NCI-H82 treated with DMSO at 0.1 percent for 48 hours (cell line): Measurements from ENCODE around the gene GHITM.
A peak's percentile ranks its signal among the peaks of the same experiment; 100 is the strongest.
"Not testable (repeated sequence)": the region's sequence is repeated elsewhere in the genome, so short reads cannot be mapped to it uniquely, and the experiment has no call there.

Experiments
- DNase-seq: peaks from one replicate; lab custom pipeline; 2025; ENCODE audit not compliant: unreplicated experiment; lab: John Stamatoyannopoulos, UW

The GHITM gene

DNA sequence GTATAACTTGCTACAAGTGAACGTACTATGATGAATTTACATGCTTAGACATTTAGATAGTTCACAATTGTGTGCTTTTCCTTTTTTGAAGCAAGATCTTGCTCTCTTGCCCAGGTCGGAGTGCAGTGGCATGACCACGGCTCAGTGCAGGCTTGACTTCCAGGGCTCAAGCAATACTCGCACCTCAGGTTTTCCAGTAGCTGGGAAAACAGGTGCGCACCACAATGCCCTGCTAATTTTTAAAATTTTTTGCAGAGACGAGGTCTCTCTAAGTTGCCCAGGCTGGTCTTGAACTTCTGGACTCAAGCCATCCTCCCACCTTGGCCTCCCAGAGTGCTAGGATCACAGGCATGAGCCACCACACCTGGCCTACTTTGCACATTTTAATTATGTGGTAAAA is 36.1 kb downstream of the GHITM start:
- DNase-seq = no peak

DNA sequence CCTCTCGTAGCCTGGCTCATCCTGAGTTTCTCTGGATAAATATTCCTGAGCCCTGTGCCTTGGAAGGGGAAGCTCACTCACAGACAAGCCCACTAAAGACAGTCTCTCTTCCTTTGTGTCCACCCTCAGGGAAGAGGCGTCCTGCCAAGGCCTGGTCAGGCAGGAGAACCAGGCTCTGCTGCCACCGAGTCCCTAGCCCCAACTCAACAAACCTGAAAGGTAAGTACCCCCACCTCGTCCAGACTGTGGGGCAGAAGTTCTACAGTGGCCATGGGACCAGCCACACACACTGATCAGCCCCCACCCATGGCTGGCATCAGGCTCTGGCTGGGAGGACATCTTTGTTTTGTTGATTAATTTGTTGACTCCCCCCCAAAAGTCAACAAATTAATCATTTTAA is 37.0 kb downstream of the GHITM start:
- no peak for DNase-seq

DNA sequence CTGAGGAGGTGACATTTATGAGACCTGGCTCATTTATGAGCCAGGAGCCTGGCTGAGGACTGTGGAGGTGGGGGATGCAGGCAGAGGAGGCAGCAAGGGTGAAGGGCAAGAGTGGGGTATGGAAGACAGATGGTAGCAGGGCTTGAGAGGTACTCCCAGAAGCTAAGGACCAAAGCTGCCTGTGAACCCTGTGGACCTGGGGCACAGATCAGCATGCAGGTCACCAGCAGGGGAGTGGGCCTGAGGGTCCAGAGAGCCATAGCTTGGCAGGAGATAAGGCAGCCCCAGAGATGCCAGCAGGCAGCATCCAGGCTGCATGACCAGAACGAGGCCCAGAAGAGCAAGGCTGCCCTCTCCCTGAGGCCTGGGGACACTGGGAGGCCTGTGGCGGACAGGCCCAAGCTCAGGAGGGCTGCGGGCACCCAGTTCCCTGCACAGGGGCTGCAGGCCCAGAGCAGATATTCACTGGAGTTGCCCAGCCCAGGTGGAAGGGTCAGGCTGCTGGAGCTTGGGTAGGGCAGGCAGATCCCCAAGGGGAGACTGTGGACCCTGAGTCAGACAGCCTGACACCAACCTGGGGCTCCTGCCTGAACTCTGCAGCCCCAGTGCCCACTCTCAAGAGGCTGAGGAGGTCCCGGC is 37.6 kb downstream of the GHITM start:
- no peak for DNase-seq

DNA sequence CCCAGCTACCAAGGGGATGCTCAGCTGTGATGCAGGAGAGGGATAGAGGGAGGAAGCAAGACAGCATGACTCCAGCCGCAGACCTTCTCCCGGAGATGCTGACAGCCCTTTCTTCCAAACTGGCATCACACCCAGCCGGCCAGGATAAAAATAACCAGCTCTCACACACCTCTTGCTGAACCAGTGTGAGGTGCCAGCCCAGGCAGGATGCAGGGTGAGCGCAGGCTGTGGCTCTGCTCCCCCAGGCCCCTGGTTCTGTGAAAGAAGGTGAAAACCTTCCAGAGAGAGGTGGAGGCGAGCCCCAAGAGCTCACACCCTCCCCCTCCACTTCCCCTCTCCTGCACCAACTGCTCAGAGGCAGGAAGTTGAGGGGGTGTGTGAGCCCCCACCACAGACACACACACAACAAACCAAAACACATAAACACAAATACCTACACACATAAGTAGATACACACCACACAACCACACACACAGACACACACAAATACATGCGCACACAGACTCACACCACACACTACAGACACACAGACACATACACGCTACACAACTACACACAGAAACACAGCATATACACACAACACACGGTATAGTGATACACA is 38.3 kb downstream of the GHITM start:
- DNase-seq = no peak

DNA sequence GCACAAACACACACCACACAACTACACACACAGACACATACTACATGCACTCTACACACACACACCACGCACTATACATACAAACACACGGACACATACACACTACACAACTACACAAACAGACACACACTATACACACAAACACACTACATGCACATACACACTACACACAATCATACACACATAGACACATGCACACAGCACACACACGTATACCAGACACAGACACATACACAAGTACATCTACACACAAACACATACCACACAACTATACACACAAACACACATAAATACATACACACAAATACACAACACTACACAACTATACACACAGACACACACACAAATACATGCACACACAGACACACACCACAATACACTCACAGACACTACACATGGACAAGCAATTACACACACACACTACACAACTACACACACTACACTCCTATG is 38.9 kb downstream of the GHITM start:
- no peak for DNase-seq

DNA sequence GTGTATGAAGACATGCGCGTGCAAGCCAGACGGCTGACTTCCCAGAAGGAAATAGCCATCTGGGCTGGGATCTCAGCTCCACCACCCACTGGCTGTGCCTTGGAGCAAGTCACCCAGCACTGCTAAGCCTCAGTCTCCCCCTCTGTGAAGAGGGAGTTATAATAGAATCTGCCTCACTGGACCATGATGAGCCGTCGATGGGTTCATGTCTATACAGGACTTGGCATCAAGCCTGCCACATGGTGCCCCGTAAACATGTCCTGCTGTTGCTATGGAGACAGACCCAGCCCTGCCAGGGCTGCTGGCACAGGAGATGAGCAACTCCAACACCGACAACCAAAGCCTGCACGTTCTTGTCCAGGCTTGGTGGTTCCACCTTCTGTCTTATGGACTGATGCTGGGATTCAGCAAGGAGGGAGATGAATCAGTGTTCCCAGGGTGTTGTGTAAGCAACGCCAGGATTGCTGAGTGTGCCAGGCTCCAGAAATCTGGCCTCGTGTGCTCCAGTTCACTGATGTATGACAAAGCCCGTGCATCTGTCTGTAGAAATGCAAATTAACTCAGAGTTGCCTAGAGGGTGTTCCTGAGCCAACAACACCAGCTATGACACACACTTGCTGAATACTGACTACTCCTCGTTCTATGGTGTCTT is 39.9 kb downstream of the GHITM start:
- DNase-seq = no peak

DNA sequence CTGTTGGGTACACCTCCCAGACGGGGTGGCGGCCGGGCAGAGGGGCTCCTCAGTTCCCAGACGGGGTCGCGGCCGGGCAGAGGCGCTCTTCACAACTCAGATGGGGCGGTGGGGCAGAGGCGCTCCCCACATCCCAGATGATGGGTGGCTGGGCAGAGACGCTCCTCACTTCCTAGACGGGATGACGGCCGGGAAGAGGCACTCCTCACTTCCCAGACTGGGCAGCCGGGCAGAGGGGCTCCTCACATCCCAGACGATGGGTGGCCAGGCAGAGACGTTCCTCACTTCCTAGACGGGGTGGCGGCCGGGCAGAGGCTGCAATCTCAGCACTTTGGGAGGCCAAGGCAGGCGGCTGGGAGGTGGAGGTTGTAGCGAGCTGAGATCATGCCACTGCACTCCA is 41.1 kb downstream of the GHITM start:
- DNase-seq = not testable (repeated sequence)

DNA sequence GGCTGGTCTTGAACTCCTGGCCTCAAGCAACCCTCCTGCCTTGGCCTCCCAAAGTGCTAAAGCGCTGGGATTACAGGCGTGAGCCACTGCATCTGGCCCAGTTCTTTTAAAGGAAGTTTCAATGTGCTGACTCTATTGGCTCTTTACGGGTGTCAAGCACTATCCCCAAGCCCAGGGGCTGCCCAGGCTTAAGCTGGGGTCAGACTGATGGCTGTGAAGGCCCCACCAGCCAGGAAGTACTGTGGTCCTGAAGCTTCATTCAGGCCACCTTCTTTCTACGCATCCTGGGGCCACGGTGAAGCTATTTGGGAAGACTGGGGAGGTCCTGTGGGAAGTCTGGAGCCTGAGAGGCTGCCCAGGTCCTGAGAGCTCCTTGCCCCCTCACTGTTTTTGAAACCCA is 42.3 kb downstream of the GHITM start:
- DNase-seq = no peak

DNA sequence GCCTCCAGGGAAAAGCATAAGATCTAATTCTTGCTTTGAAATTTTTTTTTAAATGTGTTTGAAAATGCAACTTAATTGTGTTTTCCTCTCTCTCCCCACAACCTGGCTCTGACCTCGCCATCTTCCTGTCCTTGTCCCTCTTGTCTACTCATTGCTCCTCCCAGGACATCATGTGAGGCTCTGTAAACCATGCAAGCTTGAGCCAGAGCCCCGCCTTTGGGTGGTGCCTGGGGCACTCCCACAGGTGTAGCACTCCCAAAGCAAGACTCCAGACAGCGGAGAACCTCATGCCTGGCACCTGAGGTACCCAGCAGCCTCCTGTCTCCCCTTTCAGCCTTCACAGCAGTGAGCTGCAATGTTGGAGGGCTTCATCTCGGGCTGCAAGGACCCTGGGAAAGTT is 45.2 kb downstream of the GHITM start:
- no peak for DNase-seq

DNA sequence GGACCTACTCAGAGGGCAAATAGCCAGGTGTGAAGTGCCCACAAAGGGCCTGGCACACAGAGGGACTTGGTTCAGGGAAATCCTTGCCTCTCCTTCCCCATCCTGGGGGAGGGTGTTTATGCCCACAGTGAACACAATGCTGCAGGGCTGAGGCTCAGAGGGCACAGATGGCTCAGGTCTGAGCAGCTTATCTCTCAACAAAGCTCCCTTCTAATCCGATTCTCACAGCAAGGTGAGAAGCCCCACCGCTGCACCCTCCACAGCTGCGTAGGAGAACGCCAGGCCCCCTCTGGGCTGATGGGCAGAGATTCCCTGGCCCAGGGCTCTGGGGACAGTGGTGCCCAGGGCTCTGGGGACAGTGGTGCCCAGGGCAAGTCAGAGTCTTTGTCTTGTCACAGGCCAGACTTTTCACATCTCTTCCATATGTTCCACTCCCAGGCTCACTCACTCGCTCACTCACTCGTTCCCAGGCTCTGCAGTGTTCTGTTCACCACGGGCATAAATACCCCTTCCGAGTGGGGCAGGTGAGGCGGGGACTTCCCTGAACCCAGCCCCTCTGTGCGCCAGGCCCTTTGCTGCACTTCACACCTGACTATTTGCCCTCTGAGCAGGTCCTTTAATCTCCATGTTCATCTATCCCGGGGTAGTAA is 46.3 kb downstream of the GHITM start:
- DNase-seq = peak; percentile 91

DNA sequence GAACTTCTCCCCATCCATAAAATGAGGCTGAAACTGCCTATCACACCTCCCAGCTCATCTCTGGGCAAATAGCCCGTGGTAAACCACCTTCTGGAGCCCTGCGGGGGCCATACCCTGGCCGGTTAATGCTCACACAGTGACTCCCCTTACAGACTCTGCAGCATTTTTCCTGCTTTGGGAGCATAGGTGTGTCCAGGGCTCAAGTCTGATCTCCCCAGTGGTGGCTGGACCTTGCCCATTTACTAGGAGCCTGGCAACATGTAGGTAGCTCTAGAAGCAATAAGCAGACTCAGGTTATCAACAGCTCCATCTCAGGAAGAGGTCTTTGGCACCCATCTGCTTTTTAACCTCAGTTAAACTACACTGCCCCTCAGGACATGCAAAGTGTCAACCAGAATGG is 49.5 kb downstream of the GHITM start:
- no peak for DNase-seq

DNA sequence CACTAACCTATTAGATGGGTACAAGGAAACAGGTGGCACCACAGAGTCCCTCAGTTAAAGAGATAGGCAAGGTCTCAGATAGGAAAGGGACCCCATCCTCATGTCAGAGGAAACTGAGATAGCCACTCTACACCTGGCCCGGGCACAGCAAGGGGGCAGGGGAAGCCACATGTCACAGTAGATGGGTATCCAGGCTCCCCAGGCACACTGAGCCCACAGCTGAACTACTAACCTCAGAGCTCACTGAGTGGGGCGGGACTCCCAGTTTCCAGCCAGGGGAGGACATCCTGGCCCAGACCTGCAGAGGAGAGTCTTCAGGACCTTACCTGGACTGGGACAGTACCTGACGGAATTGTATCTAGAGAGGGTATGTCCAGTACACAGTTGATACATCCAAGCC is 51.3 kb downstream of the GHITM start:
- DNase-seq = no peak

DNA sequence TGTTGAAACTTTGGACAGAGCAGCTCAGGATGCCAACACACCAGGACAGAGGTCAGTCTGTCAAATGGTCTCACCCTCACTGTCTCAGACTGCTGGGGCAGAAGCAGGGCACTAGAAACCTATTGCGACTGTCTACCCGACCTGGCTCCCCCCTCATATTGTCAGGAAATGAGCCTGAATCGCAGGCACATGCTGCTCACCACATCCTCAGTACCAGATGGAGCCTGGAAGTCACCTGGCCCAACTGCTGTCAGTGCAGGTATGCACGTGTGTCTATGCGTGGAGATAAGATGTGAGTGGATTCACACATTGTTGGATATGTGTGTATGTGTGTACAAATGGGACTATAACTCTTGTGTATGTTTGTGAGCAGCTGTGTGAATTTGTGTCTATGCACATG is 51.8 kb downstream of the GHITM start:
- no peak for DNase-seq

DNA sequence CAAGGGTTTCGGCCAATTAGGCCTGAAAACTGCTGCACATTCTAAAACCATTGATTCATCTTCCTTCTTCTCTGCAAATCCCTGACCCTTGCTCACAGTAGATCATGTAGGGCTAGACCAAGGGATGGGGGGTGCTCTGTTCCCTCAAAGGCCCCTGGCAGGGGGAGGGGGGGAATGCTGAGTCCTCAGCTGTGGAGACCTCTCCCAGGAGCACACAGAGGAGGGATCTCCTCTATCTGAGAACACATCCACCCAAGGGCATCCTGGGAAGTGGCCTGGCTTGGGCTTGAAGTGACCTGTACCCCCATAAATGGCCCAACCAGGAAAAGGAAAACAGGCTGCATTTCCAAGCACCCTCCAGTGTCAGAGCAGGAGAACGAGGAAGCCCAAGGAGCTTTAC is 54.0 kb downstream of the GHITM start:
- no peak for DNase-seq

DNA sequence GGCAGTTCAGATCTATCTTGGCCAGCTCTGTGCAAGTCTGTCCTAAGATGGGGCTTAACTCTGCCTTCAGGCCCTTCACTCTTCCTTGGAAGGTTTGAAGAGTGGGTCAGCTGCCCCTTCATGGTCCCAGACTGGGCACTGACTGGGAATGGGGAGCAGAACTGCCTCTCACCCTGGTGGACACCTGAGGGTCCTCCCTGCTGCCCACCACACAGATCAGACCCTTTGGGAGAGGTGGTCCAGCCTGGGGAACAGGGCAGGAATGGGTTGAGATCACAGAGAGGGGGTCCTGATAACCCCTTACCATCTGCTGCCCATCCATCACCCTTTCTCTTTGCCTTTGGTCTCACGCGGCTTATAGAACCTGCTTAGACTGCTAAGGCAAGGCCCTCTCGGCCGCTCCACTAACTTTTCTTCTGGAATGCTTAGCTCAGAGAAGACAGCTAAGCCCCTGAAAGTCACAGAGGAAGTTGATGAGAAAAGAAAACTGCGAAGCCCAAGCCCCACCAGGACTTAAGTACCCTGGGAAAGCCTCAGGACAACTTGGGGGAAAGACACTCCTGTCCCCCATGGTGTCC is 54.6 kb downstream of the GHITM start:
- no peak for DNase-seq

DNA sequence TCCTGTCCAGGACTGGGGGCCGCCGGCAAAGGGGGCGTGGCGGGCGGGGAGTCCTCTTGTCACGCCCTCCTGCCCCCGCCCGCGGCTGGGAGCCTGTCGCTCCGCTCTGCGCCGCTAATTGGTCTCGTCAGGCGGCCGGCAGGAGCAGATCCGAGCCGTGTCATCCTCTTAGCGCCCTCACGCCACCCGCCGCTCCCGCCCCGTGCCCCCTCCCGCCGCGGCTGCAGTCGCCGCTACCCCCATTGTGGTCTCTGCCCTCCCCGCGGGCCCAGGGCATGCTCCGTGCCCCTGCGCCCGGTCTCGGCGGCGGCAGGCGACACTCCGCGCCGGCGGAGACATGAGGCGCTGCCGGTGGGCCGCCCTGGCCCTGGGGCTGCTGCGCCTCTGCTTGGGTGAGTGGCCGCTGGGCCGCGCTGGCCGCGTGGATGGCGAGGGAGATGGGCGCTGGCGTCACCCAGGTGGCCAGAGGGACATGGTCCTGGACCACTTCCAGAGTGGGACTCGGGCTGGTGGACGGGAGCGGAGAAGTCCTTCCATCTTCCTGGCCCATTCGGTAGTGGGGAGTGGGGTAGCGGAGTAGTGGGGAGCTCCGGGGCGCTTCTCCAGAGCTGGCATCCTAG is 55.2 kb downstream of the GHITM start, which contains the start of gene CDHR1:
CDHR1 (plus strand) TSS at position 114 of the 620 bp plus-strand sequence; CDS start at position 338, 224 bp downstream.
- peak; percentile 25 for DNase-seq

DNA sequence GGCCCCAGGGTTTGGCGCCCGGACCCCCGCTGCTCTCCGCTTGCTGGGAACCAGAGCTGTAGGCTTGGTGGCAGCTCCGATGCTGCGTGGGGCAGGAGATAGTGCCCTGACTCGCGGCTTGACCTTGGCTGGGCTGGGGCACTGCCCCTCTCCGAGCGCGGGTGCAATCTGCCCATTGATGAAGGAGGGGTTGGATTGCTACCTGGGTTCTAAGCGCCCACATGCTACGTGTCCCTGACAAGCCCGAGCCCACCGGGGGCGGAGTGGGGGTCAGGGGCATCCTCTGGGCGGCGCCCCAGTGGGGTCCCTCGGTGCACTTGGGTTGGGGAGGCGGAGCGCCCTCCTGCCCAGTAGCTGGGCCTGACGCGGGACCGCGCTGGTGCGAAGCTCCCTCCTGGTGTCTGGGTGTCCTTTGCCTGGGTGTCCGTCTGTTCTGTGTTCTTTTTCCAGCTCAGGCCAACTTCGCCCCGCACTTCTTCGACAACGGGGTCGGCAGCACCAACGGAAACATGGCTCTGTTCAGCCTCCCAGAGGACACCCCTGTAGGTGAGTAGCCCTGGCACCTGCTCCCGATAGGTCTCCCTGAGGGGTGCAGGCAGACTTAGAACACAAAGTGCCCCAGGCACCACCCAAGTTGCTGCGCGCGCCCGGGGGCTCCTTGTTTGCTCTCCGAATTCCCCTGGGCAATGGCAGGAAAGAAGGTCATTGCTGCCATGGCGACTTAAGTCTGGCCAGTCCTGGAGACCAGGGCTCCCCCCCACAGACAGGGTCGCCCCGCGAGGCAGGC is 55.9 kb downstream of the GHITM start:
- no peak for DNase-seq

DNA sequence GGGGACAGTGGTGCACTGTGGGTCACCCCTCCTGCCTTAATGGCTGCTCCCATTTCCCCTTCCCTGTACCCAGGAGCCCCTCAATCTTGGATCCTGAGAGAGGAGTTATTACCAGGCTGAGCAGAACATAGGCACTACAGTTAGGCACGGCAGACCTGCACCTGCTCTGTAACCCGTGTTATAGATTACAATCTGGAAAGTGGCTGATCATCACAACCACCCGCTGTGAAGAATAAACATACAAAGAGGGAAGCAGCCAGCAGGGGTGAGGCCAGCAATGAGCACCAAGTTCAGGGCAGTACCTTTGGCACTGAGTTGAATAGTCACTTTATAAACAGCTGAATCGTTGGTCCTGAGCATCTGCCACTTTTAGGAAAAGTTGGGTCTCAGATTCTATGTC is 56.8 kb downstream of the GHITM start:
- no peak for DNase-seq

DNA sequence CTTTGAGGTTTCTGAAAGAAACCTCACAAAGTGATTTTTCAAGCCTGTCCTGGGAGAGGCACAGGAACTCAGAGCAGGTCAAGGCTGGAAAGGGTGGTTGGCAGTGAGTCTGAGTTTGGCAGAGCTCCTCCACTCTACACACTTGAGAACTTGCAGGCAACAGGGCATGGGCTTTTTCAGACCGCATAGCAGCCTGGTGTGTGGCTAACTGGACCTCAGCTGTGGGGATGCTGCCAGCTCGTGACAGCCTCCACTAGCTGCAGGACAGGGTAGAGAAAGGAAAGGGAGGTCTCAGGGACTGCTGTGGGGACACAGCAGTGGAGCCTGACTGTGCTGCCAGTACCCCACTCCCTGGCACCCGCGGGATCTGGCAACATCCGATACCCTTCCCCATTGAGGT is 57.6 kb downstream of the GHITM start:
- no peak for DNase-seq

DNA sequence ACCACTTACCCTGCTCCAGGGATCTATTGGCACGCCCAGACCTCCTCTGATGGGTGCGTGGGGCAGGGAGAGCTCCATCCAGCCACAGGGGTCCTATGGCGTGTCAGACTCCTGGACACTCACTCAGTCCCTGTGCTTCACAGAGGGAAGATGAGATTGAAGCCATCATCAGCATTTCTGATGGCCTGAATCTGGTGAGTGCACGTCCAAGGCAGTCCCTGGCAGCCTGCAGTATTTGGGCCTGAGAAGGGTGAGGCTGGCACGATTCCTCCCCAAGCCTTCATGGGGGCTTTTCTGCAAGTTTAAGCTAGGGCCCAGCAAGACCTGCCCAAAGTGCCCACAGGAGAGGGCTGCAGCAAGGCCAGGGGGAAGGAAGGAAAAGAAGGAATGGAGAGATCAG is 58.3 kb downstream of the GHITM start:
- no peak for DNase-seq
